HG02571 (cell line): ENCODE results near the gene SPINT2.
A peak's percentile ranks its signal among the peaks of the same experiment; 100 is the strongest.

Source experiments
- ATAC-seq: cut with Tn5 transposase; IDR thresholded peaks from one replicate; pipeline ENCODE4 v1.9.1; 2021; ENCODE audit warnings: mild to moderate bottlenecking, moderate library complexity; ENCODE audit not compliant: unreplicated experiment

Gene SPINT2

GRCh38 chr19:38291855-38292254 is 27.5 kb downstream of the SPINT2 start:
- ATAC-seq = no peak

GRCh38 chr19:38293281-38293680 is 28.9 kb downstream of the SPINT2 start:
- no peak for ATAC-seq

GRCh38 chr19:38294090-38294489 is 29.7 kb downstream of the SPINT2 start:
- ATAC-seq = no peak

- ATAC-seq = no peak
Observed at GRCh38 chr19:38298821-38299680, 34.7 kb downstream of the SPINT2 start.

- no peak for ATAC-seq
Observed at GRCh38 chr19:38303517-38304351, 39.4 kb downstream of the SPINT2 start, which contains the start of gene C19orf33. C19orf33 (plus strand) TSS chr19:38304251; CDS start chr19:38304262, 11 bp downstream.

- ATAC-seq = no peak
Observed at GRCh38 chr19:38304352-38304865, 40.0 kb downstream of the SPINT2 start.

- ATAC-seq = no peak
Observed at GRCh38 chr19:38304866-38305429, 40.6 kb downstream of the SPINT2 start.

- no peak for ATAC-seq
Observed at GRCh38 chr19:38306236-38306635, 41.9 kb downstream of the SPINT2 start.

- no peak for ATAC-seq
Observed at GRCh38 chr19:38307076-38307475, 42.7 kb downstream of the SPINT2 start.

- ATAC-seq = no peak
Observed at GRCh38 chr19:38307597-38307996, 43.2 kb downstream of the SPINT2 start.

GRCh38 chr19:38308006-38308766 is 43.8 kb downstream of the SPINT2 start:
- no peak for ATAC-seq

- ATAC-seq = no peak
Observed at GRCh38 chr19:38308926-38309614, 44.7 kb downstream of the SPINT2 start.

- ATAC-seq = no peak
Observed at GRCh38 chr19:38309615-38310278, 45.4 kb downstream of the SPINT2 start.

GRCh38 chr19:38310279-38310670 is 45.9 kb downstream of the SPINT2 start:
- no peak for ATAC-seq

GRCh38 chr19:38310986-38311385 is 46.6 kb downstream of the SPINT2 start:
- ATAC-seq = no peak

- ATAC-seq = peak; percentile 88
Observed at GRCh38 chr19:38315657-38316476, 51.5 kb downstream of the SPINT2 start, which contains the start of gene YIF1B. YIF1B (minus strand) TSS chr19:38315947; CDS start chr19:38315917, 30 bp downstream.

GRCh38 chr19:38316477-38317067 is 52.2 kb downstream of the SPINT2 start:
- no peak for ATAC-seq

- ATAC-seq = no peak
Observed at GRCh38 chr19:38317104-38317612, 52.8 kb downstream of the SPINT2 start.
